ENCODE measurements around the gene ACADSB. TPM values are rescaled to one million over a fixed set of nuclear protein-coding genes. Genes with fewer than 3 reads are reported as not detected.

ACADSB gene
- total RNA-seq, 4 donors from 2014 or later: 7.5 to 13.5 (median 10.4) TPM

DNA sequence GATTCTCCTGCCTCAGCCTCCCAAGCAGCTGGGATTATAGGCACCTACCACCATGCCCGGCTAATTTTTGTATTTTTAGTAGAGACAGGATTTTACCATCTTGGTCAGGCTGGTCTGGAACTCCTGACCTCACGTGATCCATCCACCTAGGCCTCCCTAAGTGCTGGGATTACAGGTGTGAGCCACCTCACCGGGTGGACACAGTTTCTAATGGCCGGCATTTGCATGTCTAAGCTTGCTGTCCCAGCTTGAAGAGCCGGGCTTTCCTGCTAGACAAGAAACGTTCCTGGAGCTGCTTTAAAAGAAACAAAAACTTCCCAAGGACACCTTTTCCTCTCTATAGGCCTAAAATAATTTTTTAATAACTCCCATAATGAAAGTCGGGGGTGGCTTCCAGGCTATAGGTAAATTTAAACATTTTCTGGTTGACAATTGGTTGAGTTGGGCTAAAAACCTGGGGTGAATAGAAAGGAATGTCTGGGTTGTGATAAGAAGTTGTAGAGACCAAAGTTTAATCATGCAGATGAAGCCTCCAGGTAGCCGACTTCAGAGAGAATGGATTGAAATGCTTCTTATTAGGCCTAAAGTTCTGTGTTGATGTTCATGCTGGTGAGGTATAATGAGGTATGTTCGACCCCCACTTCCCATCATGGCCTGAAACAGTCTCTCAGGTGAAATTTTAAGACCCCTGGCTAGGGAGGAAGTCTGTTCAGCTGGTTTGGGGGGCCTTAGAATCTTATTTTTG, 8.8 kb downstream of the ACADSB start:
- Histone ChIP-seq H3K9me3 (no peaks in the 10 kb centered on the region), H3K4me3 (no peak overlapping the region), H3K27ac (peak overlapping the region in 3 of 4 donors; percentile 61 to 75 (median 71)), H3K27me3 (no peaks in the 10 kb centered on the region), H3K4me1 (peaks cover 0 to 44% (median 0%) of the 10 kb centered on the region in 3 donors), H3K36me3 (peaks cover 0 to 3% (median 0%) of the 10 kb centered on the region in 3 donors)
- TF ChIP-seq, protein P1, sequence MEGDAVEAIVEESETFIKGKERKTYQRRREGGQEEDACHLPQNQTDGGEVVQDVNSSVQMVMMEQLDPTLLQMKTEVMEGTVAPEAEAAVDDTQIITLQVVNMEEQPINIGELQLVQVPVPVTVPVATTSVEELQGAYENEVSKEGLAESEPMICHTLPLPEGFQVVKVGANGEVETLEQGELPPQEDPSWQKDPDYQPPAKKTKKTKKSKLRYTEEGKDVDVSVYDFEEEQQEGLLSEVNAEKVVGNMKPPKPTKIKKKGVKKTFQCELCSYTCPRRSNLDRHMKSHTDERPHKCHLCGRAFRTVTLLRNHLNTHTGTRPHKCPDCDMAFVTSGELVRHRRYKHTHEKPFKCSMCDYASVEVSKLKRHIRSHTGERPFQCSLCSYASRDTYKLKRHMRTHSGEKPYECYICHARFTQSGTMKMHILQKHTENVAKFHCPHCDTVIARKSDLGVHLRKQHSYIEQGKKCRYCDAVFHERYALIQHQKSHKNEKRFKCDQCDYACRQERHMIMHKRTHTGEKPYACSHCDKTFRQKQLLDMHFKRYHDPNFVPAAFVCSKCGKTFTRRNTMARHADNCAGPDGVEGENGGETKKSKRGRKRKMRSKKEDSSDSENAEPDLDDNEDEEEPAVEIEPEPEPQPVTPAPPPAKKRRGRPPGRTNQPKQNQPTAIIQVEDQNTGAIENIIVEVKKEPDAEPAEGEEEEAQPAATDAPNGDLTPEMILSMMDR (IDR thresholded peaks at IDR 0.05): no peak
- TF ChIP-seq POLR2A (IDR thresholded peaks at IDR 0.05): no peak
- DNase-seq: no peak
- intact Hi-C loops (cut with DNase I): no loop called here
- WGBS, 2 donors: 39 to 60% methylated on average over 9 of the region's 9 CpGs

GRCh38 chr10:123018531-123018930, 9.7 kb downstream of the ACADSB start:
- intact Hi-C loops (cut with DNase I): no loop called here
- DNase-seq: no peak
- no peaks in the 10 kb centered on the region for H3K9me3 ChIP-seq
- peak overlapping the region in 2 of 4 donors; percentile 71 to 75 for H3K27ac ChIP-seq
- TF ChIP-seq, protein P1 (IDR thresholded peaks at IDR 0.05): no peak
- TF ChIP-seq POLR2A (IDR thresholded peaks at IDR 0.05): no peak
- H3K27me3 ChIP-seq: no peaks in the 10 kb centered on the region
- H3K4me3 ChIP-seq: no peak overlapping the region
- H3K4me1 ChIP-seq: peaks cover 0 to 41% (median 0%) of the 10 kb centered on the region in 3 donors
- no peaks in the 10 kb centered on the region for H3K36me3 ChIP-seq
- 91 to 94% methylated on average over 7 of the region's 7 CpGs for WGBS, 2 donors

- peaks cover 0 to 33% (median 0%) of the 10 kb centered on the region in 3 donors for H3K4me1 ChIP-seq
- no peak overlapping the region for H3K4me3 ChIP-seq
- 61 to 77% methylated on average over 3 of the region's 3 CpGs for WGBS, 2 donors
- no peak overlapping the region for H3K27ac ChIP-seq
- no peaks in the 10 kb centered on the region for H3K27me3 ChIP-seq
- no peak for DNase-seq
- H3K9me3 ChIP-seq: no peaks in the 10 kb centered on the region
- no peaks in the 10 kb centered on the region for H3K36me3 ChIP-seq
- TF ChIP-seq POLR2A (IDR thresholded peaks at IDR 0.05): no peak
- TF ChIP-seq, protein P1 (IDR thresholded peaks at IDR 0.05): no peak
- intact Hi-C loops (cut with DNase I): no loop called here
Observed at GRCh38 chr10:123019264-123019663, 10.5 kb downstream of the ACADSB start.

DNA sequence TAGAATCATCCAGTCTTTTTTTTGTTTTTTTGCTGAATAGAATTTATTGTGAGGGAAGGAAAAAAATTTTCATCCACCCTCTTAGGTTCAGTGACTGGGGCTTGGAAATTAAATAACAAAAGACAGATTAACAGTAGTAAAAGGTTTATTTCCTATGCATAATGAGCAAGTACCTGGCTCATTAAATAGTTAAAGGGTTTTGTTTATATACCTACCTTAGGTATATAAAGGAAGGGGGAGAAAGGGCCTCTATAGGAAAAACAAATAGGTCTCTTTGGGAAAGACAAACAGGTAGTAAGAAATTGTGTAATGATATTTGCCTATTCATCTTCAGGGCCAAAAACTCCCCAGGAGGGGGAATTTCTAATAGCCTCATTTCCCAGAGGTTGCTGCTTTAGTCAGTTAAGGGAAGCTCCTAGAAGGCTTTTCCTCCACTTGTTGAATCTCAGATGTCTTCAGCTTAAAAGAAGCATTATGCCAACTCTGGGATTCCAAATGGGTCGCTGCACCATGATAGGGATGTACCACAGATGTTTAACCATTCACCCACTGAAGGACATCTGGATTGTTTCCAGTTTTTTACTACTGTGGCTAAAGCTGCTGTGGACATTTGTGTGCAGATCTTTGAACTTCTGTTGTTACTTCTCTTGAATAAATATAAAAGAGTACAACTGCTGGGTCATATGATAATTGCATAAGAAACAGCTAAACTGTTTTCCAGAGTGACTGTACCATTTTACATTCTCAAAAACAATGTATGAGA, 11.3 kb downstream of the ACADSB start:
- Histone ChIP-seq H3K4me1 (peaks cover 0 to 29% (median 0%) of the 10 kb centered on the region in 3 donors), H3K36me3 (no peaks in the 10 kb centered on the region), H3K9me3 (no peaks in the 10 kb centered on the region), H3K27me3 (no peaks in the 10 kb centered on the region), H3K4me3 (no peak overlapping the region), H3K27ac (no peak overlapping the region)
- no peak for DNase-seq
- intact Hi-C loops (cut with DNase I): no loop called here
- TF ChIP-seq, protein P1 (IDR thresholded peaks at IDR 0.05): no peak
- TF ChIP-seq POLR2A (IDR thresholded peaks at IDR 0.05): no peak
- WGBS, 2 donors: 70 to 76% methylated on average over 1 of the region's 1 CpG

GRCh38 chr10:123021517-123021916, 12.7 kb downstream of the ACADSB start:
- Histone ChIP-seq H3K9me3 (no peaks in the 10 kb centered on the region), H3K36me3 (no peaks in the 10 kb centered on the region), H3K27ac (no peak overlapping the region), H3K4me1 (peaks cover 0 to 22% (median 0%) of the 10 kb centered on the region in 3 donors), H3K4me3 (no peak overlapping the region), H3K27me3 (no peaks in the 10 kb centered on the region)
- intact Hi-C loops (cut with DNase I): no loop called here
- 69 to 74% methylated on average over 3 of the region's 3 CpGs for WGBS, 2 donors
- no peak for DNase-seq
- TF ChIP-seq POLR2A (IDR thresholded peaks at IDR 0.05): no peak
- TF ChIP-seq, protein P1 (IDR thresholded peaks at IDR 0.05): peak in 2 of 6 experiments; percentile 11 to 29
